ENCODE results near the gene KCNC4.

DNA sequence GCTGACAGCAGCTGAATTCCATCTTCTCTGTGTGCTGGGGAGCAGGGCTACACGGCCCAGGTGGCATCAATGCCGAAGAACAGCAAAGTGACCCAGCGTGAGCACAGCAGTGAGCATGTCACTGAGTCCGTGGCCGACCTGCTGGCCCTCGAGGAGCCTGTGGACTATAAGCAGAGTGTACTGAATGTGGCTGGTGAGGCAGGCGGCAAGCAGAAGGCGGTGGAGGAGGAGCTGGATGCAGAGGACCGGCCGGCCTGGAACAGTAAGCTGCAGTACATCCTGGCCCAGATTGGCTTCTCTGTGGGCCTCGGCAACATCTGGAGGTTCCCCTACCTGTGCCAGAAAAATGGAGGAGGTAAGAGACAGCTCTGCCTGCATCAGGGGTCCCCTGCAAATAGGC, 43.3 kb upstream of the KCNC4 start:
- TF ChIP-seq POLR2A (IDR thresholded peaks at IDR 0.05): no peak
- no peak for TF ChIP-seq CTCF (IDR thresholded peaks at IDR 0.05)

Data from stomach (tissue), 4 donors.